PFSK-1 (cell line): ENCODE results near the gene KLHL7.

Source experiments
- FOXP2 ChIP-seq: optimal IDR thresholded peaks from 2 replicates; pipeline ENCODE3; 2011; ENCODE audit warnings: borderline replicate concordance, control low read depth, inconsistent platforms; ENCODE audit not compliant: insufficient read depth; ENCODE audit errors: extremely low read length, extremely low read depth
- POLR2AphosphoS5 ChIP-seq: IDR thresholded peaks from 2 replicates; pipeline ENCODE4 v1.6.1; 2012; ENCODE audit warnings: low read depth, mild to moderate bottlenecking, control low read depth, low read length, moderate library complexity
- REST ChIP-seq, 2 experiments: IDR thresholded peaks; 2 replicates each; pipeline versions ENCODE4 v1.6.1 to v1.8.0; 2011 to 2012; ENCODE audit warnings: low read depth in 2 of 2, low read length in 2 of 2, control low read depth in 1 of 2, inconsistent platforms in 1 of 2, mild to moderate bottlenecking in 1 of 2, moderate library complexity in 1 of 2; ENCODE audit not compliant: insufficient read depth in 1 of 2
- SIN3A ChIP-seq: IDR thresholded peaks from 2 replicates; pipeline ENCODE4 v1.6.1; 2012; ENCODE audit warnings: mild to moderate bottlenecking, low read length, moderate library complexity, borderline replicate concordance; ENCODE audit not compliant: insufficient read depth
- TAF1 ChIP-seq: IDR thresholded peaks from 2 replicates; pipeline ENCODE4 v1.6.1; 2012; ENCODE audit warnings: low read length, control low read depth, borderline replicate concordance; ENCODE audit not compliant: insufficient read depth

The KLHL7 gene

GRCh38 chr7:23076772-23077171 is 28.8 kb upstream of the KLHL7 start:
- no peak for TF ChIP-seq FOXP2
- TF ChIP-seq TAF1 = no peak
- TF ChIP-seq SIN3A = no peak
- TF ChIP-seq POLR2AphosphoS5 = no peak
- no peak for TF ChIP-seq REST (IDR thresholded peaks at IDR 0.05; ENCODE audit: insufficient read depth in 1 of 2, low read depth in 2 of 2, low read length in 2 of 2)

DNA sequence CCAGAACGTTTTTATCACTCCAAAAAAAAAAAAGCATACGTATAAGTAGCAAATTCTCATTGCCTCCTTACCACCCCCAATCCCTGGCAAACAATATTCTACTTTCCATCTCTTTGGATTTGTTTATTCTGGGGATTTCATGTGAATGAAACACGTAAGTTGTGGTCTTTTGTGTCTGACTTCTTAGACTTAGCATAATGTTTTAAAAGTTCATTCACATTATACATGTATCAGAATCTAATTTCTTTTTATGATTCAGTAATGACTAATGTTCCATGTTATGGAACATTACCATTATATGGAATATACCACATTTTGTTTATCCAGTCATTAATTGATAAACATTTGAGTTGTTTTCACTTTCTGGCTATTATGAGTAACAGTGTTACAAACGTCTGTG is 12.5 kb upstream of the KLHL7 start:
- TF ChIP-seq REST (IDR thresholded peaks at IDR 0.05; ENCODE audit: insufficient read depth in 1 of 2, low read depth in 2 of 2, low read length in 2 of 2) (no peak), FOXP2 (no peak), SIN3A (no peak), POLR2AphosphoS5 (no peak), TAF1 (no peak)

GRCh38 chr7:23093546-23093945 is 12.0 kb upstream of the KLHL7 start:
- no peak for TF ChIP-seq TAF1
- no peak for TF ChIP-seq FOXP2
- no peak for TF ChIP-seq REST (IDR thresholded peaks at IDR 0.05; ENCODE audit: insufficient read depth in 1 of 2, low read depth in 2 of 2, low read length in 2 of 2)
- TF ChIP-seq POLR2AphosphoS5 = no peak
- no peak for TF ChIP-seq SIN3A

DNA sequence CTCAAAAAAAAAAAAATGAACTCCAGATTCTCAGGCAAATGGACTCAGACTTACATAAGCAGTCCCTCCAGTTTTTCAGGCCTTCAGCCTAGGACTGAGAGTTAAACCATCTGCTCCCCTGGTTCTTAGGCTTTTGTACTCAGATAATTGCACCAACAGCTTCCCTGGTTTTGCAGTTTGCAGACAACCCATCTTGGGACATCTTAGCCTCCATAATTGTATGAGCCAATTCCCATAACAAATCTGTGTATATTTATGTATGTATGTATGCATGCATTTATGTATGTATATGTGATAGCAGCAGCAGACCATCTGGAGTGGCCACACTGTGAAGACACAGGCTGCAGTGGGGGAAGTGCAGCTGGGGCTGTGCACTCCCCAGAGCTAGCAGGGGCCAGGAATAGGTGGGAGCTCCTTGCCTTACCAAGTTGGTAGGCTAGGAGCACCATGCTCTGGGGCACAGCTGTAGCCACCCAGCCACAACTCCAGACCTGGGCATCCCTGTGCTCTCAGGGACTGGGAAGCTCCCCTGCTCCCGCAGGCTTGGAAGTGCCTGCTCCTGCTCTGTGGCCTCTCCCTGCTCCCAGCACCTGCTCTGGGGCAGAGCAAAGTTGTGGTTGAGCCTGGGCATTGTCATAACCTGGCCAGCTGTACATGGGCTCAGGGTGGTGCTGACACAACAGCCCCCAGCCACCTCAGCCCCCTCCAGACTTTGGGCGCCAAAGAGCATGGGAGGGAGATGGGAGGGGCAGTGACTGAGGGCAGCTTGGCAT is 8.9 kb upstream of the KLHL7 start:
- TF ChIP-seq REST (IDR thresholded peaks at IDR 0.05; ENCODE audit: insufficient read depth in 1 of 2, low read depth in 2 of 2, low read length in 2 of 2) (no peak), SIN3A (no peak), FOXP2 (no peak), TAF1 (no peak), POLR2AphosphoS5 (no peak)

GRCh38 chr7:23098029-23098428 is 7.6 kb upstream of the KLHL7 start:
- TF ChIP-seq POLR2AphosphoS5 = no peak
- TF ChIP-seq FOXP2 = no peak
- no peak for TF ChIP-seq SIN3A
- TF ChIP-seq TAF1 = no peak
- no peak for TF ChIP-seq REST (IDR thresholded peaks at IDR 0.05; ENCODE audit: insufficient read depth in 1 of 2, low read depth in 2 of 2, low read length in 2 of 2)
